ENCODE data around the gene C17orf58.
A peak's percentile ranks its signal among the peaks of the same experiment; 100 is the strongest.

The C17orf58 gene

GRCh38 chr17:67947325-67947813, 48.9 kb downstream of the C17orf58 start:
- 98% methylated on average over 4 of the region's 5 CpGs for WGBS
- no peaks in the 10 kb centered on the region for H3K27me3 ChIP-seq (ENCODE audit: control insufficient read depth in 1 of 2, insufficient read depth in 1 of 2, low read length in 2 of 2)
- H4K91ac ChIP-seq (ENCODE audit: low read length) = no peak overlapping the region

GRCh38 chr17:67946513-67946912, 49.8 kb downstream of the C17orf58 start:
- H3K4me3 ChIP-seq (ENCODE audit: insufficient read depth in 1 of 2, low read depth in 1 of 2, low read length in 2 of 2) = no peak overlapping the region
- no peak overlapping the region for H3K14ac ChIP-seq (ENCODE audit: low read length in 2 of 2)
- no peaks in the 10 kb centered on the region for H3K27me3 ChIP-seq (ENCODE audit: control insufficient read depth in 1 of 2, insufficient read depth in 1 of 2, low read length in 2 of 2)
- no peaks in the 10 kb centered on the region for H3K9me3 ChIP-seq (ENCODE audit: control insufficient read depth, low read length)
- H3K23ac ChIP-seq (ENCODE audit: low read length in 2 of 2) = no peak overlapping the region
- no peak overlapping the region for H2BK12ac ChIP-seq (ENCODE audit: low read length in 2 of 2)
- no peak overlapping the region for H3K4me2 ChIP-seq (ENCODE audit: low read length, poor library complexity, severe bottlenecking)
- H3K4ac ChIP-seq (ENCODE audit: low read depth in 1 of 2, low read length in 2 of 2) = no peak overlapping the region
- H3K27ac ChIP-seq (ENCODE audit: low read length, poor library complexity, severe bottlenecking) = no peak overlapping the region
- peaks cover 2% of the 10 kb centered on the region for H3K4me1 ChIP-seq (ENCODE audit: control insufficient read depth, insufficient read depth, low read depth, low read length)
- no peak overlapping the region for H3K9ac ChIP-seq (ENCODE audit: low read length)
- no peak overlapping the region for H4K91ac ChIP-seq (ENCODE audit: low read length)
- H2BK15ac ChIP-seq (ENCODE audit: low read depth, poor library complexity, severe bottlenecking) = no peak overlapping the region
- peaks cover 9% of the 10 kb centered on the region for H3K79me1 ChIP-seq (replicated peaks; ENCODE audit: low read length, poor library complexity, severe bottlenecking)
- no peak overlapping the region for H2BK5ac ChIP-seq (ENCODE audit: low read depth, low read length, poor library complexity, severe bottlenecking)
- no peak overlapping the region for H4K8ac ChIP-seq (ENCODE audit: low read length)
- no peak for DNase-seq
- no peak overlapping the region for H3K18ac ChIP-seq (ENCODE audit: low read depth in 1 of 2, low read length in 2 of 2)
- no peak overlapping the region for H2BK120ac ChIP-seq (ENCODE audit: low read depth, low read length)
- H2AK5ac ChIP-seq (ENCODE audit: low read length, severe bottlenecking) = no peak overlapping the region
- peaks cover 38 to 89% of the 10 kb centered on the region in 2 experiments for H3K36me3 ChIP-seq (ENCODE audit: control insufficient read depth in 1 of 2, insufficient read depth in 2 of 2, low read depth in 1 of 2, low read length in 2 of 2)
- H2AFZ ChIP-seq (ENCODE audit: low read depth, low read length) = no peak overlapping the region

More at GRCh38 chr17:67947325-67947813, 48.9 kb downstream of the C17orf58 start:
- no peak overlapping the region for H3K23ac ChIP-seq (ENCODE audit: low read length in 2 of 2)
- peaks cover 40 to 84% of the 10 kb centered on the region in 2 experiments for H3K36me3 ChIP-seq (ENCODE audit: control insufficient read depth in 1 of 2, insufficient read depth in 2 of 2, low read depth in 1 of 2, low read length in 2 of 2)
- no peak overlapping the region for H2BK12ac ChIP-seq (ENCODE audit: low read length in 2 of 2)
- no peak overlapping the region for H3K4ac ChIP-seq (ENCODE audit: low read depth in 1 of 2, low read length in 2 of 2)
- no peak overlapping the region for H3K14ac ChIP-seq (ENCODE audit: low read length in 2 of 2)
- H3K9ac ChIP-seq (ENCODE audit: low read length) = no peak overlapping the region
- no peaks in the 10 kb centered on the region for H3K9me3 ChIP-seq (ENCODE audit: control insufficient read depth, low read length)
- no peak overlapping the region for H3K27ac ChIP-seq (ENCODE audit: low read length, poor library complexity, severe bottlenecking)
- no peak overlapping the region for H4K8ac ChIP-seq (ENCODE audit: low read length)
- H3K4me1 ChIP-seq (ENCODE audit: control insufficient read depth, insufficient read depth, low read depth, low read length) = peaks cover 2% of the 10 kb centered on the region
- H3K79me1 ChIP-seq (replicated peaks; ENCODE audit: low read length, poor library complexity, severe bottlenecking) = peaks cover 9% of the 10 kb centered on the region
- H2AK5ac ChIP-seq (ENCODE audit: low read length, severe bottlenecking) = no peak overlapping the region
- H2BK120ac ChIP-seq (ENCODE audit: low read depth, low read length) = no peak overlapping the region
- H2BK5ac ChIP-seq (ENCODE audit: low read depth, low read length, poor library complexity, severe bottlenecking) = no peak overlapping the region
- H3K4me3 ChIP-seq (ENCODE audit: insufficient read depth in 1 of 2, low read depth in 1 of 2, low read length in 2 of 2) = no peak overlapping the region
- no peak for DNase-seq
- H3K18ac ChIP-seq (ENCODE audit: low read depth in 1 of 2, low read length in 2 of 2) = no peak overlapping the region
- H2BK15ac ChIP-seq (ENCODE audit: low read depth, poor library complexity, severe bottlenecking) = no peak overlapping the region
- no peak overlapping the region for H2AFZ ChIP-seq (ENCODE audit: low read depth, low read length)
- H3K4me2 ChIP-seq (ENCODE audit: low read length, poor library complexity, severe bottlenecking) = no peak overlapping the region

GRCh38 chr17:67944035-67944434, 52.2 kb downstream of the C17orf58 start:
- Histone ChIP-seq H2AFZ (ENCODE audit: low read depth, low read length) (no peak overlapping the region), H3K4me1 (ENCODE audit: control insufficient read depth, insufficient read depth, low read depth, low read length) (no peaks in the 10 kb centered on the region), H2BK120ac (ENCODE audit: low read depth, low read length) (no peak overlapping the region), H3K4me2 (ENCODE audit: low read length, poor library complexity, severe bottlenecking) (no peak overlapping the region), H2BK12ac (ENCODE audit: low read length in 2 of 2) (no peak overlapping the region), H4K8ac (ENCODE audit: low read length) (no peak overlapping the region), H3K9me3 (ENCODE audit: control insufficient read depth, low read length) (no peaks in the 10 kb centered on the region), H3K9ac (ENCODE audit: low read length) (no peak overlapping the region), H3K14ac (ENCODE audit: low read length in 2 of 2) (no peak overlapping the region), H3K4ac (ENCODE audit: low read depth in 1 of 2, low read length in 2 of 2) (no peak overlapping the region), H4K91ac (ENCODE audit: low read length) (no peak overlapping the region), H3K36me3 (ENCODE audit: control insufficient read depth in 1 of 2, insufficient read depth in 2 of 2, low read depth in 1 of 2, low read length in 2 of 2) (peaks cover 43 to 95% of the 10 kb centered on the region in 2 experiments), H3K79me1 (replicated peaks; ENCODE audit: low read length, poor library complexity, severe bottlenecking) (peaks cover 11% of the 10 kb centered on the region), H2AK5ac (ENCODE audit: low read length, severe bottlenecking) (no peak overlapping the region), H2BK15ac (ENCODE audit: low read depth, poor library complexity, severe bottlenecking) (no peak overlapping the region), H3K27ac (ENCODE audit: low read length, poor library complexity, severe bottlenecking) (no peak overlapping the region), H3K23ac (ENCODE audit: low read length in 2 of 2) (no peak overlapping the region), H2BK5ac (ENCODE audit: low read depth, low read length, poor library complexity, severe bottlenecking) (no peak overlapping the region), H3K18ac (ENCODE audit: low read depth in 1 of 2, low read length in 2 of 2) (no peak overlapping the region), H3K4me3 (ENCODE audit: insufficient read depth in 1 of 2, low read depth in 1 of 2, low read length in 2 of 2) (no peak overlapping the region), H3K27me3 (ENCODE audit: control insufficient read depth in 1 of 2, insufficient read depth in 1 of 2, low read length in 2 of 2) (no peaks in the 10 kb centered on the region)
- 98% methylated on average over 5 of the region's 5 CpGs for WGBS
- DNase-seq = no peak

GRCh38 chr17:67942810-67943209, 53.5 kb downstream of the C17orf58 start:
- Histone ChIP-seq H3K4ac (ENCODE audit: low read depth in 1 of 2, low read length in 2 of 2) (no peak overlapping the region), H3K23ac (ENCODE audit: low read length in 2 of 2) (no peak overlapping the region), H2BK12ac (ENCODE audit: low read length in 2 of 2) (no peak overlapping the region), H3K9me3 (ENCODE audit: control insufficient read depth, low read length) (no peaks in the 10 kb centered on the region), H3K4me1 (ENCODE audit: control insufficient read depth, insufficient read depth, low read depth, low read length) (no peaks in the 10 kb centered on the region), H3K27ac (ENCODE audit: low read length, poor library complexity, severe bottlenecking) (no peak overlapping the region), H4K91ac (ENCODE audit: low read length) (no peak overlapping the region), H3K9ac (ENCODE audit: low read length) (no peak overlapping the region), H2BK15ac (ENCODE audit: low read depth, poor library complexity, severe bottlenecking) (no peak overlapping the region), H3K4me3 (ENCODE audit: insufficient read depth in 1 of 2, low read depth in 1 of 2, low read length in 2 of 2) (no peak overlapping the region), H4K8ac (ENCODE audit: low read length) (no peak overlapping the region), H3K27me3 (ENCODE audit: control insufficient read depth in 1 of 2, insufficient read depth in 1 of 2, low read length in 2 of 2) (no peaks in the 10 kb centered on the region), H3K79me1 (replicated peaks; ENCODE audit: low read length, poor library complexity, severe bottlenecking) (peaks cover 7% of the 10 kb centered on the region), H3K14ac (ENCODE audit: low read length in 2 of 2) (no peak overlapping the region), H2BK5ac (ENCODE audit: low read depth, low read length, poor library complexity, severe bottlenecking) (no peak overlapping the region), H3K18ac (ENCODE audit: low read depth in 1 of 2, low read length in 2 of 2) (no peak overlapping the region), H2AFZ (ENCODE audit: low read depth, low read length) (no peak overlapping the region), H3K36me3 (ENCODE audit: control insufficient read depth in 1 of 2, insufficient read depth in 2 of 2, low read depth in 1 of 2, low read length in 2 of 2) (peaks cover 35 to 94% of the 10 kb centered on the region in 2 experiments), H3K4me2 (ENCODE audit: low read length, poor library complexity, severe bottlenecking) (no peak overlapping the region), H2AK5ac (ENCODE audit: low read length, severe bottlenecking) (no peak overlapping the region), H2BK120ac (ENCODE audit: low read depth, low read length) (no peak overlapping the region)
- 90% methylated on average over 3 of the region's 3 CpGs for WGBS
- DNase-seq = peak; percentile 7
